GM23338 (cell line): ENCODE results near the gene USP10.

Source experiments
- EZH2 ChIP-seq: fragments of 200-600 bp; sonication (generic); IDR thresholded peaks from one replicate; pipeline ENCODE4 v1.8.0; 2017; ENCODE audit warnings: antibody characterized with exemption, mild to moderate bottlenecking, low read depth; ENCODE audit not compliant: unreplicated experiment
- EZH2phosphoT487 ChIP-seq: fragments of 200-600 bp; sonication (generic); IDR thresholded peaks from one replicate; pipeline ENCODE4 v1.8.1; 2018; ENCODE audit warnings: antibody characterized with exemption; ENCODE audit not compliant: unreplicated experiment
- JUNB ChIP-seq: IDR thresholded peaks from one replicate; pipeline ENCODE4 v1.6.1; 2016; ENCODE audit warnings: antibody characterized with exemption; ENCODE audit not compliant: unreplicated experiment
- POLR2AphosphoS5 ChIP-seq: IDR thresholded peaks from 2 replicates; pipeline ENCODE4 v1.6.1; 2016; ENCODE audit warnings: antibody characterized with exemption, low read depth
- REST ChIP-seq: IDR thresholded peaks from one replicate; pipeline ENCODE4 v1.6.1; 2018; ENCODE audit warnings: antibody characterized with exemption; ENCODE audit not compliant: unreplicated experiment
- TF ChIP-seq, protein P1 (sequence below), 2 experiments: fragments of 200-600 bp in 1 of 2; sonication (generic) in 1 of 2; conservative IDR thresholded peaks; 2 replicates each; pipeline versions ENCODE4 v1.5.1 to v1.6.1; 2016 to 2017; ENCODE audit warnings: antibody characterized with exemption in 2 of 2, low read depth in 2 of 2, mild to moderate bottlenecking in 2 of 2, moderate library complexity in 1 of 2

DNA sequence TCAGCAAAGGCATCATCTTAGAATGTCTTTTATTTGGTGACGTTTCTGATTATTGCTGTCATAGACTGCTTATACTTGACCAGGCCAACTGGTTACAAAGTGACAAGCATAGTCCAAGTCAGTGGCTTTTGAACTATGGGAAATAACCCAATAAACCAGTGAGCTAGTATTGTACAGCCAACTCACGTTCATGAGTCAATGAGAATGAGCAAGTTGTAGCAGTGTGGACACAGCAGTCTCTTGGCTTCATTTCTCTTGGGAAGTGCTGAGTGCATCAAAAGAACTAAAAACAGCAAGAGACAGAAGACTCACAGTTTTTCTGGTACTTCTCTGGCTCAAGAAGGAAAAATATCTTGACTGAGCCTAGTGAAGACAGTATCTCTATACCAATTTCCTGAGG lies 83.0 kb downstream of the USP10 start:
- TF ChIP-seq, protein P1, sequence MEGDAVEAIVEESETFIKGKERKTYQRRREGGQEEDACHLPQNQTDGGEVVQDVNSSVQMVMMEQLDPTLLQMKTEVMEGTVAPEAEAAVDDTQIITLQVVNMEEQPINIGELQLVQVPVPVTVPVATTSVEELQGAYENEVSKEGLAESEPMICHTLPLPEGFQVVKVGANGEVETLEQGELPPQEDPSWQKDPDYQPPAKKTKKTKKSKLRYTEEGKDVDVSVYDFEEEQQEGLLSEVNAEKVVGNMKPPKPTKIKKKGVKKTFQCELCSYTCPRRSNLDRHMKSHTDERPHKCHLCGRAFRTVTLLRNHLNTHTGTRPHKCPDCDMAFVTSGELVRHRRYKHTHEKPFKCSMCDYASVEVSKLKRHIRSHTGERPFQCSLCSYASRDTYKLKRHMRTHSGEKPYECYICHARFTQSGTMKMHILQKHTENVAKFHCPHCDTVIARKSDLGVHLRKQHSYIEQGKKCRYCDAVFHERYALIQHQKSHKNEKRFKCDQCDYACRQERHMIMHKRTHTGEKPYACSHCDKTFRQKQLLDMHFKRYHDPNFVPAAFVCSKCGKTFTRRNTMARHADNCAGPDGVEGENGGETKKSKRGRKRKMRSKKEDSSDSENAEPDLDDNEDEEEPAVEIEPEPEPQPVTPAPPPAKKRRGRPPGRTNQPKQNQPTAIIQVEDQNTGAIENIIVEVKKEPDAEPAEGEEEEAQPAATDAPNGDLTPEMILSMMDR (conservative IDR thresholded peaks at IDR 0.05; ENCODE audit: low read depth in 2 of 2) = no peak
- TF ChIP-seq EZH2 = no peak
- TF ChIP-seq EZH2phosphoT487 = no peak
- TF ChIP-seq REST = no peak
- no peak for TF ChIP-seq POLR2AphosphoS5
- no peak for TF ChIP-seq JUNB
